ENCODE results near the gene MSMB. TPM values are rescaled to one million over a fixed set of nuclear protein-coding genes. Genes with fewer than 3 reads are reported as not detected.

Gene MSMB
- total and polyA plus RNA-seq, 2 of the 8 experiments (the other 6 are each of a cell fraction or from before 2014, with no cell fraction given) = not detected

DNA sequence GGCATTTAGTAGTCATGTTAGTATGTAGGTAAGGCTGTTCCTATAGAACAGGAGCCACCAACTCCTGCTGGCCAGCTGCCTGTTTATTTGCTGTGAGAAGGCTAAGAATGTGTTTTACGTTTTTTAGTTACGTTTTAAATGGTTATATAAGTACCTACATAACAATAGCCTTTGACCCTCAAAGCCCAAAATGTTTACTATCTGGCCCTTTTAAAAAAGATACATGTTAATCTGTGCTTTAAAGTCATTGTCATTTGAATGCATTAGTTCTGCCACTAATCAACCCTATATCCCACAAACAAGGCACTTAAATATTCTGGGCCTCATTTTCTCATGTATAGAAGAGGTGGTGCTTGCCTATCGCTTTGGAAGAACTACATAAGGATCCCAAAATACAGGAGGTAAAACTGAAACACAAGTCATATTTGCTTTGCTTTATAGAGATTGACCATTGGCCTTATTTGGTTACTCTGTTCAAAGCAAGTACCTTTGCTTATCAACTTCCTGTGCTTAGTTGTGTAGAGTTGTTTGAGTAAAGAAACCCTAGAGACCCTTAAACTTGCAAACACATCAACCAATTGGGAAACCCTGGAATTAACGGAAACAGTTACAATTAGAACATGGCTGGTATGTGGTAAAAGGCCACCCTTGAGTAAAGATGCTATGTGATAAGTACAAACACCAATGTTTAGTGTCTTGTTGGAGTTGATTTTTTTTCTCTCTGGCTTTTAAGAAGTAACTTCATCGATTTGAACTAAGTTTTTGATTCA is 47.9 kb downstream of the MSMB start (continued):
- TF ChIP-seq, protein P1, sequence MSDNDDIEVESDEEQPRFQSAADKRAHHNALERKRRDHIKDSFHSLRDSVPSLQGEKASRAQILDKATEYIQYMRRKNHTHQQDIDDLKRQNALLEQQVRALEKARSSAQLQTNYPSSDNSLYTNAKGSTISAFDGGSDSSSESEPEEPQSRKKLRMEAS (IDR thresholded peaks at IDR 0.05) = no peak
- TF ChIP-seq SP2 (IDR thresholded peaks at IDR 0.05; ENCODE audit: low read length) = no peak
- TF ChIP-seq JUND (IDR thresholded peaks at IDR 0.05; ENCODE audit: low read length) = no peak
- TF ChIP-seq, protein P2, sequence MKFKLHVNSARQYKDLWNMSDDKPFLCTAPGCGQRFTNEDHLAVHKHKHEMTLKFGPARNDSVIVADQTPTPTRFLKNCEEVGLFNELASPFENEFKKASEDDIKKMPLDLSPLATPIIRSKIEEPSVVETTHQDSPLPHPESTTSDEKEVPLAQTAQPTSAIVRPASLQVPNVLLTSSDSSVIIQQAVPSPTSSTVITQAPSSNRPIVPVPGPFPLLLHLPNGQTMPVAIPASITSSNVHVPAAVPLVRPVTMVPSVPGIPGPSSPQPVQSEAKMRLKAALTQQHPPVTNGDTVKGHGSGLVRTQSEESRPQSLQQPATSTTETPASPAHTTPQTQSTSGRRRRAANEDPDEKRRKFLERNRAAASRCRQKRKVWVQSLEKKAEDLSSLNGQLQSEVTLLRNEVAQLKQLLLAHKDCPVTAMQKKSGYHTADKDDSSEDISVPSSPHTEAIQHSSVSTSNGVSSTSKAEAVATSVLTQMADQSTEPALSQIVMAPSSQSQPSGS (IDR thresholded peaks at IDR 0.05; ENCODE audit: low read length) = no peak
- no peak for TF ChIP-seq MAFK (IDR thresholded peaks at IDR 0.05; ENCODE audit: low read depth, low read length)
- TF ChIP-seq BACH1 (IDR thresholded peaks at IDR 0.05; ENCODE audit: low read length) = no peak
- TF ChIP-seq EGR1 (IDR thresholded peaks at IDR 0.05; ENCODE audit: borderline replicate concordance, low read depth, low read length) = no peak
- no peak for TF ChIP-seq SRF (IDR thresholded peaks at IDR 0.05; ENCODE audit: low read depth, low read length)
- TF ChIP-seq, protein P3, sequence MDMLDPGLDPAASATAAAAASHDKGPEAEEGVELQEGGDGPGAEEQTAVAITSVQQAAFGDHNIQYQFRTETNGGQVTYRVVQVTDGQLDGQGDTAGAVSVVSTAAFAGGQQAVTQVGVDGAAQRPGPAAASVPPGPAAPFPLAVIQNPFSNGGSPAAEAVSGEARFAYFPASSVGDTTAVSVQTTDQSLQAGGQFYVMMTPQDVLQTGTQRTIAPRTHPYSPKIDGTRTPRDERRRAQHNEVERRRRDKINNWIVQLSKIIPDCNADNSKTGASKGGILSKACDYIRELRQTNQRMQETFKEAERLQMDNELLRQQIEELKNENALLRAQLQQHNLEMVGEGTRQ (IDR thresholded peaks at IDR 0.05; ENCODE audit: low read length) = no peak

Data from H1 (cell line).